ENCODE data around the gene SZT2.

GRCh38 chr1:43398227-43398626 lies 8.5 kb downstream of the SZT2 start:
- no peak for TF ChIP-seq POLR2A (IDR thresholded peaks at IDR 0.05)
- TF ChIP-seq CTCF (IDR thresholded peaks at IDR 0.05) = no peak
